ENCODE measurements around the gene TAOK1. TPM values are rescaled to one million over a fixed set of nuclear protein-coding genes. Genes with fewer than 3 reads are reported as not detected.

Gene TAOK1
- total RNA-seq, 1 experiment from 2014 or later, result 30.2 TPM

DNA sequence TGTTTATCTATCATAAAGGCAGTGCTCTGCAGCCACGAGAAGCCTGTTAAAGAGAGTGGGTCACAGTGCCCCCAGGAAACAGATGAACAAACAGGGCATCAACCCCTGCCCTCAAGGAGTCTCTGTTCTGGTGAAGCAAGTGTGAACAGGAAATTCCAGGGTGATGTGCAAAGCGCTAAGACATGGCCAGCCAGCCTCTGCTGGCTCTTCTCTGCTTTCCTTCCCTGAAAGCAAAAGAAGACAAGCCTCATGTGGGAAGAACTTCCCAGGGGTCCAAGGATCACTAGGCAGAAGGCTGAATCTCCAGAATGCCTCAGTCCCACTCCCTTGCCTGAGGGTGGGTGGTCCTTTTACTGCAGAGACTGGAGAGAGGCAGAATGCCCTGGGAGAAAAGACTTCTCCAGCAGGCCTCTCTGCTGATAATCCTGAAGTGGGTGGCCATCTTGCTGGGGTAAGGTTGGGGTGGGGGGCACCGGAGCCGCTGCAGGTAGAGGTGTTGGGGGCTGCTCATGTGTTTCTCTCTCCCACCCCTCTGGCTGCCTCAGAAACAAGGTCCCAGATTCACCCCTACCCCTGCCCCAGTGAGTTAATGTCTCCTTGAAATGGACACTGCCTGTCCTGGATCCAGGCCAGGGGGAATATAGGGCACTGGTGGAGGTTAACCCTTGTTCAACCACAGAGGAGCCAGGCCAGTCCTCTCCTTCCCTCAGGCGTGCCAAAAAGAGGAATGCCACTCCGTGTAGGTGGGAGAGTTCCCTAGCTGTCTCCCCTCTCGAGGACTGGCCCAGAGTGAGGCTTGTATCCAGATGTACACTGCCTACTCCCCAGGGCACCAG lies 205.2 kb downstream of the TAOK1 start:
- DNase-seq (ENCODE audit: low read depth), result no peak

DNA sequence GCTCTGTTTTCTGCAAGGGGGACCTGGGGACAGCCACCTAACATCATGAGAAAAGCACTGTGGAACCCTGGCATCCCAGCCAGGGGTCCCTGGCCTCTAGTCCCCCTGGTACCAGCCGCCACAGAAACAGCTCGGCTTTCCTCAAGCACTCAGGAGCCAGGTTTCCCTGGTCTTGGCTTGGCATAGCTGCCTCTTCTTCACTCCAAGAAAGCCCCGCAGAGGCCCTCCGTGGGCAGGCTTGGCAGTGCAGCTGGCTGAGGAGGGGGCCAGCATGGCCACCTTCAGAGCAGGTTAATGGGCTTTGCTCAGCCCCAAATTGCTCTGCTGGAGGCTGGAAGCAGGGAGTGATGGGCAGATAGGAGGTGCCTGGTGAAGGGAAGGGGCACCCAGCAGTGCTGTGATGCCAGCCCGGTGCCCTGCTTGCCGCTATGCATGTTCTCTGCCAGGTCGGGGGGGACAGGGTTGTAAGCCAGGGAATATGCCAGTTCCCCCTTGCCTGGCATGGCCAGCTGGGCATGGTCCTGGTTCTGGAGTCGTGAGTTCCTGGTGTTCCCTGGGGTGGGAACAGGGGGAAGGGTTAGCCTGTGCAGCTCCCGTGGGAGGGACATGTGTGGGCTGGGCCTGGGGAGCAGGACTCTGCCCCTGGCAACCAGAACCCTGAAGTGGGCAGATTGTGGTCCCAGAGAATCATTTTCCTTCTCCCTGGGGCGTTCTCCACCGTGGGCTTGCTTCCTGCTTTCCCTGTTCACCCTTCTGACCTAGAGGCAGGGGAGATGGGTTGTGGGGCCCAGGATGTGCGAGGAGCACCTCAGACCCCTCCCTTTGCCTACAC lies 206.0 kb downstream of the TAOK1 start:
- no peak for DNase-seq (ENCODE audit: low read depth)

DNA sequence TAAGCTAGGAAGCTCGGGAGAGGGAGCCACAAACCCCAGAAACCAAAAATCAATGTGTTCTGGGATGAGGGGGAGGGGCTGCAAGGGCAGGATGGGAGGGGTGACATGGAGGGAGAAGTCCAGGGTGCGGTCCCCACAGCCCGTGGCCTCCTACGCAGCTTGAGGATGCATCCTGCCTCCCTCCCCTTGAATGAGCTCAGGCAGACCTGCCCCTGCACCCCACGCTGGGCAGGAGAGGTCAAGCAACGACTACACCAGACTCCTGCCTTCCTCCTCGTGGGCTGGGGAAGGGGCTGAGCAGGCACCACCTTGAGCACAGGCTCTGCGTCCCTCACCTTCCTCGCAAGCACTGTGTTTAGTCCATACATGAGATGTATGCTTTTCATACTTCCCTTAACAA lies 206.6 kb downstream of the TAOK1 start:
- DNase-seq (ENCODE audit: low read depth), result no peak

DNA sequence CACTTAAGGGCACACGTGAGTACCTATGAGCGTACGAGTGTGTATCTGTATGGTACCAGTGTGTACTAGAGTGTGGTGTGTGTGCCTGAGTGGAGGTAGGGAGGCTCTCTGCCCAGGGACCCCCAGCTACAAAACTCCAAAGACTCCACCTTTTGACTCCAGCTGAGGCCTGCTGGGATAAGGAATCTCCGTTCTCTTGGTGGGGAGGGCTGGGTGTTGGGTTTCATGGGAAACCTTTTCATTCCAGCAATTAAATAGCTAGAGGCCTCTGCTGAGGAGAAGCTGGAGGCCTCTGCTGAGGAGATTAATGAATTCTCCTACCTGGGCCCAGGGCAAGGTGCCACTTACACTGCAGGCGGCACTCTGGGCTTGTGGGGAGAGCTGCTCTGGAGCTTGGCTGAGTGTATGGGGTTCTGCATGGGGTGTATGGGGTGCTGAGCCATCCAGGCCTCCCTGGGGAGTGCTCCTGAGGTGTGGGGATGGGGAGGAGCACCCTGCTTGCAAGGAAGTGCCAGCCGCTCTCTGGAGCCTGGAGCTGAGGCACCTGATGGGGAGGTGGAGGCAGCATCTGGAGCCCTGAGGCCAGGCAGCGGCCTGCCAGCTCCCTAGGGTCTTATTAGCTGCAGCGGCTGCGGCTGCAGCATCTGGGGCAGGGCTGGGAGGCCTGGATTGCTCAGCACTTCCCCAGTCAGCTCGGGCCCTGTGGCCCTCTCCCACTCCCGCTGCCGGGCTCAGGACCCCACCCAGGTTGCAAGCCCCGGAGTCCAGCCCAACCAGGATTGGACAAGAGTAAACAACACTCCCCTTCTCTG lies 207.4 kb downstream of the TAOK1 start:
- no peak for DNase-seq (ENCODE audit: low read depth)

Other genes starting within 250 kb of the TAOK1 start
- 21.4 and 33.7 TPM in 2 replicates for gene MYO18A, start 210.0 kb upstream of the TAOK1 start, total RNA-seq (2014; rRNA removed; shearing (Covaris generic))
- gene CRYBA1, start 143.5 kb upstream of the TAOK1 start, total RNA-seq (2014; rRNA removed; shearing (Covaris generic)), result not detected in 2 replicates
- gene NUFIP2, start 96.2 kb upstream of the TAOK1 start, total RNA-seq (2014; rRNA removed; shearing (Covaris generic)), result 22.6 and 30.3 TPM in 2 replicates
- 4.3 and 4.6 TPM in 2 replicates for gene ABHD15, start 176.7 kb downstream of the TAOK1 start, total RNA-seq (2014; rRNA removed; shearing (Covaris generic))
- 29.3 and 42.1 TPM in 2 replicates for gene TP53I13, start 178.3 kb downstream of the TAOK1 start, total RNA-seq (2014; rRNA removed; shearing (Covaris generic))
- gene GIT1, start 199.3 kb downstream of the TAOK1 start, total RNA-seq (2014; rRNA removed; shearing (Covaris generic)), result 12.0 and 15.8 TPM in 2 replicates
- gene ANKRD13B, start 202.8 kb downstream of the TAOK1 start, total RNA-seq (2014; rRNA removed; shearing (Covaris generic)), result 0.78 and 1.2 TPM in 2 replicates
- 9.9 and 10.1 TPM in 2 replicates for gene CORO6, start 232.5 kb downstream of the TAOK1 start, total RNA-seq (2014; rRNA removed; shearing (Covaris generic))

Measured in RPMI7951 (cell line).